Right ventricle myocardium superior (tissue), 1 donor: ENCODE data around the gene SAMD14. TPM values are rescaled to one million over a fixed set of nuclear protein-coding genes. Genes with fewer than 3 reads are reported as not detected.
A peak's percentile ranks its signal among the peaks of the same experiment; 100 is the strongest.

Experiments used
- ATAC-seq: fragments of 200-7000 bp; cut with Tn5 transposase; one replicate; pipeline ENCODE4 v1.9.1; 2020; ENCODE audit warnings: mild to moderate bottlenecking; ENCODE audit not compliant: poor library complexity
- DNase-seq: peaks from one replicate; pipeline ENCODE4 v3.0.0-alpha.2; 2020
- intact Hi-C: fragments of 100-400 bp; cut with DNase I; formaldehyde crosslinking; loops from one replicate; pipeline ENCODE4 v1.11.2; 2022
- total RNA-seq: library from RNA; stranded (reverse); fragmentation: NEBNext Ultra II Directional; extraction: Animal tissue kit (Norgen Biotek cat#: 25700); gene quantifications from one replicate; pipeline ENCODE4 v1.2.1, GENCODE V29; 2021
- donor health status: DM: no; HTN: yes; CAD: no; lungs with severe emphysema.

Gene SAMD14
- total RNA-seq, 1 donor from 2014 or later, result 0.78 TPM

DNA sequence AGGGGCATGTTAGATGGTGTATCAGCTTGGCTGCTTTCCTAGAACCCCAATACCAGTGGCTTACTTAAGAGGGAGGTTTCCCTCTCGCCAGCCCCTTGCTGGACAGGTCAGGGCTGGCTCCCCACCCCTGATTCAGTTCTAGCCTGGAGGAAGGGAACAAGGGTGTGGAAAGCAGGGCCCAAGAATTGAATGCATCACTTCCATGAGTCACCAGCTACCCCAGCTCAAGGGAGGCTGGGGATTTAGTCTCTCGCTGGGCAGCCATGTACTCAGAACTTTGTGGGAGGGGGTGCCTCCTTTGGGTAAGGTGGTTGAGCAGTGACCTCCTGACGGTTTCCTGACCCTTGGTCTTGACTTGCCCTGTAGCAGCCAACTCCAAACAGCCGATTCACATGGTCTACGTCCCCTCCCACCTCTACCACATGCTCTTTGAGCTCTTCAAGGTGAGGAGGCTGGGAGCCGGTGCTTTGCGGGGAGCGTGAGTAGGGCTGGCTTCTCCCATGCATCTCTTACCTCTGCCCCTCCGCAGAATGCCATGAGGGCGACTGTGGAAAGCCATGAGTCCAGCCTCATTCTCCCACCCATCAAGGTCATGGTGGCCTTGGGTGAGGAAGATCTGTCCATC, 22.1 kb downstream of the SAMD14 start:
- DNase-seq (no peak), ATAC-seq (no peak)
- intact Hi-C loops, result no loop called here

DNA sequence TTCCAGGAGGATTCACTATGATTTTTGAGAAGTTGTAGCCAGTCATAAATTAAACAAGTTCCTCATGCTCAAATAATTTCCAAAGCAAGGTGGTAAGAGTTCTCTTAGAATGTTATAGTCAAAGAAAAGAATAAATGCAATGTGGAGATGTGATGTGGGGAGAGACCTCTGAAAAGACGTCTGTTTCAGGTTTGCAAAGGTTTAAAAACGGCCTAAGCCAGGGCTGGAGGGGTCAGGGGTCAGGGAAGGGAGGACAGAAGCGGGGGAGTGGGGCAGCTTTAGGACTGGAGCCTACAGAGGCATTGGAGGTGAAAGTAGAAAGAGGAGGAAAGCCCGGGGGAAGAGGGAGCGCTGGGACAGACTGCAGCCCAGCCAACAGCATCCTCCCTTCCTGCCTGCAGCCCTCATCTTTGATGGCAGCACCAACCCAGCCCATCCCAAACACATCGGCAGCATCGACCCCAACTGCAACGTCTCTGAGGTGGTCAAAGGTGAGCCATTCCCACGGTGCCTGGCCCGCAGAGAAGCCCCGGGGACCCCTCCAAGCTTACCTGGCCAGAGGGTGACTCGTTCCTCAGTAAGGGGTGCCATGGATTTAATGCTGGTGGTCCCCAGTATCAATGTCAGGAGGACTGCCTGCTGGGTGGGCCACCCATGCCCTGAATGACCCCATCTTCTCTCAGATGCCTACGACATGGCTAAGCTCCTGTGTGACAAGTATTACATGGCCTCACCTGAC, 23.4 kb downstream of the SAMD14 start:
- intact Hi-C loops, result no loop called here
- no peak for ATAC-seq
- peak; percentile 23 for DNase-seq

DNA sequence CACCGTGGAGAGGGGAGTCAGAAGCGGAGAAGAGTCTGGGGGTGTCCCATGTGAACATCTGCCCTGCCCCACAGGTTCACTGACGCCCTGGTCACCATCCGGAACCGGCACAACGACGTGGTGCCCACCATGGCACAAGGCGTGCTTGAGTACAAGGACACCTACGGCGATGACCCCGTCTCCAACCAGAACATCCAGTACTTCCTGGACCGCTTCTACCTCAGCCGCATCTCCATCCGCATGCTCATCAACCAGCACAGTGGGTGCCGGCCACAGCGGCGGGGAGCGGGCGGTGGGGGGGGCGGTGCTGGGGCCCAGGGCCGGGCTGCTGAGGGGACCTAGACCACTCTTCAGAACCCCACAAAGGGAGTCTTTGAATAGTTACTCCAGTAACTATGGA, 24.1 kb downstream of the SAMD14 start:
- ATAC-seq (no peak), DNase-seq (no peak)
- intact Hi-C loops, result no loop called here

DNA sequence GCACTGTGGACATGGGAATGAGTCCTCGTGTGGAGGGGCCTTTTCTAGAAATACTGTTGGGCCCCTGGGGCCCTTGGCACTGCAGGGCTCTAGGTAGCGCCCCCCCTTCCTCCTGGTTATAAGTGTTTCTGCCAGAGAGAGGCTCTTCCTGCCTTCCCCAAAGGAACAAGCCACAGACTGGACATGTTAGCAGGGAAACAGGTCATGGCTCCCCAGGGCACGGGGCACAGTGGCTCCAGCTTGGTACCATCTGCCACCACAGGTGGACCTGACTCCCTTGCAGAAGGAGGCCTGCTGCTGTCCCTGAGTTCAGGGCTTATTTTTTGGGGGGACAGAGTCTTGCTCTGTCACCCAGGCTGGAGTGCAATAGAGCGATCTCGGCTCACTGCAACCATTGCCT, 26.0 kb downstream of the SAMD14 start:
- ATAC-seq (no peak), DNase-seq (no peak)
- intact Hi-C loops, result no loop called here

DNA sequence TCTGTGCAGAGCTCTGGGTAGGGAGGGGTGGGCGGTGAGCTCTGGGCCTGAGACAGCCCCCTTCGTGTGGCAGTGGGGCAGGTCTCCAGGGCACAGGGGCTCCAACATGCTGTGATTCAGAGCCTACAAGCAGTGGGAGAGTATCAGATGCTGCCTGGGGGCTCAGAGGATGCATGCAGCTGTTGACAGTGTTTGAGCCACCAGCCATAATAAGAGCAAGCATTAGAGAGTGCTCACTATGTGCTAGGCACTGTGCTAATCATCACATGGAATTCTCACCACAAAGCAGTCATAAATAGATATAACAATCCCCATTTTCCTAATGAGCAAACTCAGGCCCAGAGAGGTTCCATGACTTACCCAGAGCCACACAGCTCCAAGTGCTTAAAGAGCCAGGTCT, 26.7 kb downstream of the SAMD14 start:
- no peak for DNase-seq
- ATAC-seq, result no peak
- intact Hi-C loops, result no loop called here

DNA sequence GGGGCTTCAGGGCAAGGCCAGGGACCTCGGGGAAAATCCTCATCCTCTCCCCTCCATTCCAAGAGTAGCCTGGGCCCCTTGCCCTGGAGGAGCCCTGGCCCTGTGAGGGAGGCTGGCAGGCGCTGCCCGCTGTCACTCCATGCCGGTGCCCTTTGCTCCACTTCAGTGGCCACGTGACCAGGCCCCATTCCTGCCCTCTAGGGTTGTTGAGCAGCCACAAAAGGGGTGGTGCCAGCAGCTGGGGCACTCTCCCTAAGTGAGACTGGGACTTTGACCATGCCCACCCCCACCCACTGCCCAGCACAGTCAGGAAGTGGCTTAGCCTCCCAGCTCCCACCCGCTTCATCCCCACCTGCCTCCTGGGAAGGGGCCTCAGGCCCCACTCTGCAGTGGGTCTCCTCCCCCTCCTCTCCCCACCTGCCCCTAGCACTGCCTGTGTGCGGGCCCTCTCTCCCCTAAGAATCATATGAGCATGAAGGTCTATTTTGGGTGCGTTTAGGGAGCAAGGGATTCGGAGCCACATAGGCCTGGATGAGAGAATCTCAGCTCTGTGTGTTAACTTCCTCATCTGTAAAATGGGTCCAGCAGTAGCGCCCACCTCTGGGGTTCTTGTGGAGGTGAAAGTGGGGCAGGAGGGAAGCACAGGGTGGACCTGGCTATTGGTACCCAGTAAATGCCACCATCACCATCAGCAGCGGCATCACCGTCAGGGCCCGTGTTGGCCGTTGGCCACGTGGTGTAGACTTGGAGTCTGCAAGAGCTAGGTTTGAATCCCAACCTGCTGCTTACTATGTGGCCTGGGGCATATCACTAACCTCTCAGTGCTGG, 27.6 kb downstream of the SAMD14 start:
- ATAC-seq (peak; percentile 87), DNase-seq (peak; percentile 91)
- intact Hi-C loops, result no loop called here

DNA sequence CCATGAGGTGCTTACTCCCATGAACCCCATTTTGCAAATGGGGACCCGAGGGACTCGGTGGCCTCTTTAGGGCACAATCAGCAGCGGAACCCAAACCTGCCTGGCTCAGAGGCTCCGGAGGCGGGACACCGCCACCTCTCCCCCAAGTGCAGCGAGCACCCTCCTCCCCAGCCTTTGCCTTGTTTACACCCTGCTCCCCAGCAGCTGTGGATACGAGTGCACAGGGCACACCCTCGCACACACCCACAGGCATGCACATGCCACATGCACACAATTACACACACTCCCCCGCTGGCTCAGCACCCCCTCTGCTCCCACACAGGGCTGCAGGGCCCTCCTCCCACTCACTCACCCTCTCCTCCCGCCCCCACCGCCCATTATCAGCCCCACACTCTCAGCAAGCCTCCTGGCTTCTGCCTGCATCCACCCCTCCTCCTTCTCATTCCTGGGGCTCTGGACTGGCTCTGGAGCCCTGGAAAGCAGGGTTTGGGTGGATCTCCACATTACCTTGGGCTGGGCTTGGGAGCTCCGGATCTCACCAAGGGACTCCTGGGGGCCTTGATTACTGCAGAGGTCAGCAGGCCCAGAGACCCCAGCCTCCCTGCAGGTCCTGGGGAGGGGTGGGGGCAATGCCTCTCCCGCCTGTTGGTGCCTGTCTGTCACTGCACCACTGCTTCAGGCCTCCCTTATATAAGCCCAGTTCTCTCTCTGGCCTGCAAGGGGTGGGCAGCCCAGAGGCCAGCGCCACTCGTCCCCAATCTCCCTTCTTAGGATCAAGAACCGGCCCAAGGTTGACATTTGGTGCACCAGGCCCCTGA, 28.4 kb downstream of the SAMD14 start:
- intact Hi-C loops, result no loop called here
- ATAC-seq, result peak; percentile 78
- peak; percentile 73 for DNase-seq

DNA sequence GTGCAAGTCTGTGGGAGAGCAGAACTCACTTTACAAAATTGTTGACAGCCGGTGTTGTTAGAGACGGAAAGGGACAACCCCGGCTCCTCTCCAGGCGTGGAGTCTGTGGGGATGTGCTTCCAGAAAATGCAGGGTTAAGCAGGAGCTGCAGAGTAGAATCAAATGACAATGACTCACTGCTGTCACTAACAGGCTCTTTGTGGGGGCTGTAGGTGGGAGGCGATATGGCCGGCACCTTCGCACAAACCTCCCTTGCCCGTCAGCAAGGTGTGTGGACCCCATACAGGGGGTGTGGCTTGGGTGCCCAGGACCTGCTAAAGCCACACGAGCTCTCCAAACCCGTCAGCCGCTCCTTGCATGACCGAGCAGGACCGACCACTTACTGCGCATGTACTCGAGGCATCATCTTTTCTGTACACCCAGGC, 29.0 kb downstream of the SAMD14 start:
- intact Hi-C loops, result no loop called here
- DNase-seq, result no peak
- ATAC-seq, result peak; percentile 33

DNA sequence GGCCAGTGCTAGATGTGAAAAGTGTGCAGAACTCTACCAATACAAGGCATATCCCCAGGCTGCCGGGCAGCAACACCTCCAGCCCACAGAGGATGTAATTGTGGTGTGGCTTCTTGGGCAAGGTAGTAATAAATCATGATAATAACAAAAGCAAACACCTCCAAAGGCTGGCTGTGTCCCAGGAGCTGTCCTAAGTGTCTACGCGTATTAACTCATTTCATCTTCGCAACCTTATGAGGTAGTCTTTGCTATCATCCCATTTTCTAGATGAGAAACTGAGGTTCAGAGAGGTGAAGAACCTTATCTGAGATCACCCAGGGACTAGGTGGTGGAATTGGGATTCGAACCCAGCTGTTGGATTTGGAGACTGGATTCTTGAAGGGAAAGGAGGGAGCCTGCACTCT, 29.5 kb downstream of the SAMD14 start:
- DNase-seq (no peak), ATAC-seq (no peak)
- intact Hi-C loops, result no loop called here

DNA sequence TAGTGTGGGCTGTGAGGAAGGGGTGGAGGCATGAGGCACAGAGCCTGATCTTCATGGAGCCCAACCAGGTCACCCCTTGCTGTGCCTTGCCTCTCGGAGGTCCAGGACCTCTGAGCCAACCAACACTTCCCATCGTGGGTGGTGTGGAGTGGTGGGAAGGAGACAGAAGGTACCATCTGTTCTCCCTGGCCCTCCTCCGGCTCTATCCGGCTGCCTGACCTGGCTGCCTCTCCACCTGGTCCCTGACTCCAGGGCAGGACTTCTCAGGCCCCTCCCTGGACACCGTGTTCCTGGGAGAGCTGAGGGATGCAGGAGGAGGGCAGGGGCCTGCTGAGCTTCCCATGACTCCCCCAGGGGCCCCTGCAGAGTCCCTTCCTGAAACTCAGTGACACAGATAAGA, 31.0 kb downstream of the SAMD14 start:
- intact Hi-C loops, result no loop called here
- no peak for ATAC-seq
- no peak for DNase-seq

DNA sequence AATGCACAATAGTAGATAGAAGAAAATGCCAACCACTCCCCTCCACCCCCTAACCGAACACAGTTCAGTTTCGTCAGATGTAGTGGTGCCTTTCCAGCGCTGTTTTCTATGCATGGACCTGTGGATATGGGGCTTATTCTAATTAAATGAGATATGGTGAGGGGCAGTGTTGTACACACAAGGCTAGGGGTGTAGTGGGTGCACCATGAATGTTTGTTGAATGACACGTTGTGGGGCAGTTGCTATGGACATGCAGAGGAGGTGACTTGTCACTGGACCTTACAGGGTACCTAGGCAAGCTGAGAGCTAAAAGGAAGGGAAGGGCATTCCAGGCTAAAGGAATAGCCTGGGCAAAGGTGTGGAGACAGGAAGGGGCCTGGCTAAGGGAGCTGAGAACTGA, 31.4 kb downstream of the SAMD14 start:
- intact Hi-C loops, result no loop called here
- DNase-seq (no peak), ATAC-seq (no peak)

DNA sequence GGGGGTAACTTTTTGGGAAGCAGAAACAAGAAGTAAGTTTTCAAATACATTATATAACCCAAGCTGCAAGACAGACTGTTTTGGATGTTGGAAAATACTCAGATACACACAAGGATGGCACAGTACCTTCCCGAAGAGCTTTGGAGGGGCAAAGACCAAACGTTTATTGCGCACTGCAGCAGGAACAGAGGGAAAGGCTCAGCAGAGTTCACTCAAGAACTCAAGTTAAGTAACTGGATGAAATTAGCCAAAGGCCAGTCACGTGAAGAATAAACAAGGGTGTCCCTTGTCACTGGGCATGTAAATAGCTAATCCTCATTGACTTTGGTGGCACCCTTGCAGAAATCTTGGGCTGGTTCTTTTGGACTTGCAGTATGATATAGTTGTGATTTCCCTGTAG, 32.0 kb downstream of the SAMD14 start:
- ATAC-seq (no peak), DNase-seq (no peak)
- intact Hi-C loops, result no loop called here

DNA sequence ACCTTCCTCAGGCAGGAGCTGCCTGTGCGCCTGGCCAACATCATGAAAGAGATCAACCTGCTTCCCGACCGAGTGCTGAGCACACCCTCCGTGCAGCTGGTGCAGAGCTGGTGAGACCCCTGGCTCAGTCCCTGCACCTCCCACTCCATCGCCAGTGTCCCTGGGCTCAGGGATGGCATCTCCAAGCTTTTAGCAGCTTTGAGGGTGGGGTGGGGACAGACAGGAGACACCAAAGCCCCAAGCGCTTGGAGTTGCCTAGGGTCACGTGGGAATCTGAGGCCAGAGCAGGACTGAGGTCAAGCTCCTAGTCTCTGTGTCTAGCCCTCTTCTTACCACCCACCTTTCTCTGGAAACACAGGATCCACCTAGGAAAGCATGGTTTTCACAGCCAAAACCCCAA, 32.5 kb downstream of the SAMD14 start:
- intact Hi-C loops, result no loop called here
- no peak for ATAC-seq
- DNase-seq, result peak; percentile 26

DNA sequence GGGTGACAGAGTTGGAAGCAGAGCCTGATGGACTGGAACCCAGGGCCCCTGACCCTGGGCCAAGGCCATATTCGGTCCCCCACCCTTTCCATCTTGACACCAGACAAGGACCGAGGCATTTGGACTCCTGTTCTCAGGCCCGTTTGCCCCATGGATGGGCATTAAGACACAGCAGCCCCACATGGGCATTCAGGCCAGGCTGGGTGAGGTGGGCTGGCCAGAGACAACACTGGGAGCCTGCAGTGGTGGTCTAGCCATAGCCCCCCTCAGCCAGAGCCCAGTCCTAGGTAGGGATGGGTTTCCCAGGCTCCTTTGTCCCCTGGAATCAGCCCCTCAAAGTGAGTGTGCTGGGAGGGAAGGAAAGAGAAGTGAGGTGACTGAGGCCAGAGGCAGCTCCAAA, 33.2 kb downstream of the SAMD14 start:
- peak; percentile 33 for DNase-seq
- intact Hi-C loops, result no loop called here
- no peak for ATAC-seq

DNA sequence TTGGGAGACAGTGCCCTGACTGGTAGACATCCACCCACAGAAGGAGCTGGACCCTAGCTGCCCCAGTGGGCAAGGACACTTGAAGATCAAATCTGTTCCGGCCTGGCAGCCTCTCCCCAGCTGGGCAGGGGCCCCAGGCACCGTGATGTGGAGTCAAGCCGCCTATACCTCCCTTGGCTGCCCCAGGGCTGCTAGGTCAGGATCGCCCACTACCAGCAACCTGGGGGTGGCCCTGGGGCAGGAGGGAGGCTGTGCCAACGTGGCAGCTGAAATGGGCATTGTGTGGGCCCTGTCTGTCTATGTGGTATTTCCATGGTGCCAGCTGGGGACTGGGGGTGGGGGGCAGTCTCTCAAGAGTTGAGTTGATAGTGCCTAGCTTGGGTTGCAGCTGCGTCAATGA, 33.9 kb downstream of the SAMD14 start:
- peak; percentile 3 for ATAC-seq
- DNase-seq, result peak; percentile 53
- intact Hi-C loops, result no loop called here

DNA sequence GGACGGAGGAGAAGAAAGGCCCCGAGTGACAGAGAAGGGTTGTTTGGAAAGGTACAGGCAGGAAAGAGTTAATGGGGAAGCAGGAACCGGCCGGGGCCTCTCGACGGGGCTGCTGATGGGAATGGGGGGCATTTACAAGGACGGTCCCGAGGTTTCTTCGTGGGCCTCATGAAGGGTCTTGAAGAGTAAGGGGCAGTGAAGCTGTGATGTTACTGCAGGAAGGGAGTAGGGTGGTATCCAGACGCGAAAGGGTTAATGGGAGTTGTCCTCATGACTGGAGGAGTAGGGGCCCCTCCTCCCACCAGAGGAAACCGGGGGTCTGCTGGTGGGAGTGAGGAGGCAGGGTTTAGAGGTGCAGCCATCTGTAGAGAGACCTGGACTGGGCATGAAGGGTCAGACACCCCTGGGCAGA, 34.3 kb downstream of the SAMD14 start:
- ATAC-seq, result peak; percentile 2
- no peak for DNase-seq
- intact Hi-C loops, result no loop called here

DNA sequence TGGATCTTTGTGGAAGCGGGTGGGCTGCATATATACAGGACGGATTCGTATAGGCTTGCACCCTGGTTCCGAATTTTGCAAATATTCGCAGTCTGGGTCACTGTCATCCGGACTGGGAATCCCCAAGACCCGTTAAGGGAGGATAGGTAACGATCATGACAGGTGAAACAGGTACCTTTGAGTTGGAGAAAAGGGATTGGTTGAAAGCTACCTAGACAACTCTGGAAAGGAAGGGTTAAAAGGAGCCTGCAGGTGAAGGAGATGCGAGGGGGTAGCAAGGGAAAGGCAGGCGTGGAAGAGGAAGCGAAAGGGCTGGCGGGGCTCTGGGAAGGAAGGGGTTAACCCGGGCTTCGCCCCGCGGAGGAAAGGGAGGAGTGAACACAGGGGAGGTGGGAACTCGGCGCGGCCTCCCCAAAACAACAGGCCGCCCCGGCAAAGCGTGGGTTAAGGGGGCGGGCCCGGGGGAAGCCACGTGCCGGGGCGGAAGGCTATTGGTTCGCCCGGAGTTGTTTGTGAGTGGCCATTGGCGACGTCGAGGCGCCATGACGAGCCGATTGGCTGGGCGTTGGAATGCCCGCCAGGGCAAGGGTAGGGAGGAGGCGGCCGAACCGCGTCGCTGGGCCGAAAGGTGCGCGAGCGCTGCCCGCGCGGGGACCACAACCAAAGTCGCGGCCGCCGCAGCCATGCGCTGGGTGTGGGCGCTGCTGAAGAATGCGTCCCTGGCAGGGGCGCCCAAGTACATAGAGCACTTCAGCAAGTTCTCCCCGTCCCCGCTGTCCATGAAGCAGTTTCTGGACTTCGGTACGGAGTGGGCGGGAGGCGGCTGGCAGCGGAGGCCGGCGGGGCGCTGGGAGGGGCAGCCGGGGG, 35.0 kb downstream of the SAMD14 start, which contains the start of gene PDK2:
PDK2 (plus strand) TSS at position 599 of the 867 bp plus-strand sequence; CDS start at position 684, 85 bp downstream.
- peak; percentile 98 for DNase-seq
- ATAC-seq, result peak; percentile 95
- intact Hi-C loops, result no loop called here

DNA sequence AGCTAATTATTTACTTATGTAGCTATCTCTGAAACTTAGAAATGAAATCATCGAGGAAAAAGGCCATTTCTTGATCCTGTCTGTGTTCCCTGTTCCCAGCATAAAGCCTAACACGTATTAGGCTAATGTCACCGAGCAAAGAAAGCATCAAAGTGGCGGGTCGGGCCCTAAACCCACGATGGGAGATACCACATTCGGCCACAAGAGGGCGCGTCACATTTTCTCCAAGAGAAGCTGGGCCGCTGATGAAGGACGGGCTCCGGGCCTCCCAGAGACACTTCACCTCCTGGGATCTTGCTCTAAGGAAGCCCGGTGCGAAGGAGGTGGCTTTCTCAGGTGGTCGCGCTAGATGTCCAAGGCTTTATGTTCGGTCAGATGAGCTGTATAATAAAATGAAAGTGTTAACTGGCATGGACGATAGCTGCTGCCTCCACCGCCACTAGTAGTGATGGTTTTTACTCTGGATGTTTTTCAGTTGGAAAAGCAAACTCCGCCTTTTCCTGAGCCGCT, 35.7 kb downstream of the SAMD14 start:
- DNase-seq (peak; percentile 95), ATAC-seq (peak; percentile 82)
- intact Hi-C loops, result no loop called here
